IMR-90 (cell line): ENCODE results near the gene CLDN14. TPM values are rescaled to one million over a fixed set of nuclear protein-coding genes. Genes with fewer than 3 reads are reported as not detected.

Experiments used
- ATAC-seq: fragments of 200-7000 bp; cut with Tn5 transposase; 2 replicates; pipeline ENCODE4 v1.9.1; 2020; ENCODE audit warnings: low read depth, mild to moderate bottlenecking, moderate library complexity
- BruUV-seq: library from RNA; stranded (reverse); fragments of 400-500 nt; replicated peaks from 2 replicates; lab custom pipeline; 2021; lab: Mats Ljungman, UMichigan
- CTCF ChIA-PET: fragments of 300-600 bp; formaldehyde crosslinking; extraction: SDS; loops from one replicate; lab custom pipeline; 2021; ENCODE audit warnings: antibody characterized with exemption; lab: Yijun Ruan, JAX
- POLR2A ChIA-PET: fragments of 300-600 bp; sonication (Branson Sonifier 250); formaldehyde crosslinking; loops from one replicate; lab custom pipeline; 2022; ENCODE audit warnings: antibody characterized with exemption; ENCODE audit not compliant: unreplicated experiment; lab: Charles Lee
- DNase-seq: peaks from one replicate; pipeline ENCODE4 v3.0.0; 2013
- H2AFZ ChIP-seq: replicated peaks from 2 replicates; pipeline ENCODE3; 2013; ENCODE audit warnings: low read length, mild to moderate bottlenecking; ENCODE audit not compliant: poor library complexity
- H2AK5ac ChIP-seq: 2 replicates; pipeline ENCODE4 v1.6.1; 2013; ENCODE audit warnings: low read depth, low read length, inconsistent platforms
- H2AK9ac ChIP-seq: replicated peaks from 2 replicates; pipeline ENCODE3; 2013; ENCODE audit warnings: mild to moderate bottlenecking, low read depth, low read length, moderate library complexity; ENCODE audit not compliant: poor library complexity
- H2BK120ac ChIP-seq: 2 replicates; pipeline ENCODE4 v1.6.1; 2013; ENCODE audit warnings: low read depth, low read length, inconsistent platforms
- H2BK15ac ChIP-seq: 3 replicates; pipeline ENCODE4 v1.6.1; 2013; ENCODE audit warnings: low read depth, low read length, inconsistent platforms
- H2BK20ac ChIP-seq: 2 replicates; pipeline ENCODE4 v1.6.1; 2013; ENCODE audit warnings: low read depth, mild to moderate bottlenecking, inconsistent platforms, low read length, moderate library complexity
- H2BK5ac ChIP-seq: 2 replicates; pipeline ENCODE4 v1.6.1; 2013; ENCODE audit warnings: mild to moderate bottlenecking, low read depth, low read length, inconsistent platforms; ENCODE audit not compliant: poor library complexity, severe bottlenecking
- H3K14ac ChIP-seq: replicated peaks from 2 replicates; pipeline ENCODE4 v1.6.1; 2013; ENCODE audit warnings: low read depth, low read length, inconsistent platforms
- H3K18ac ChIP-seq: 2 replicates; pipeline ENCODE4 v1.6.1; 2013; ENCODE audit warnings: low read depth, low read length, control low read depth
- H3K23ac ChIP-seq: 2 replicates; pipeline ENCODE4 v1.6.1; 2013; ENCODE audit warnings: low read depth, low read length, inconsistent platforms
- H3K27ac ChIP-seq: 2 replicates; pipeline ENCODE4 v1.5.1; 2013; ENCODE audit warnings: mild to moderate bottlenecking, control low read depth, low read length; ENCODE audit not compliant: insufficient read depth
- H3K27me3 ChIP-seq: 2 replicates; pipeline ENCODE4 v1.6.1; 2013; ENCODE audit warnings: low read length; ENCODE audit not compliant: control insufficient read depth, insufficient read depth
- H3K36me3 ChIP-seq: 2 replicates; pipeline ENCODE4 v1.6.1; 2013; ENCODE audit warnings: low read length, mixed read lengths; ENCODE audit not compliant: control insufficient read depth, insufficient read depth
- H3K4ac ChIP-seq: 2 replicates; pipeline ENCODE4 v1.6.1; 2013; ENCODE audit warnings: low read depth, low read length, inconsistent platforms
- H3K4me1 ChIP-seq: 2 replicates; pipeline ENCODE4 v1.6.1; 2013; ENCODE audit warnings: low read length, mixed read lengths; ENCODE audit not compliant: control insufficient read depth, insufficient read depth
- H3K4me2 ChIP-seq: 2 replicates; pipeline ENCODE4 v1.6.1; 2013; ENCODE audit warnings: low read depth, mild to moderate bottlenecking, control low read depth, low read length, moderate library complexity
- H3K4me3 ChIP-seq: 2 replicates; pipeline ENCODE4 v1.5.1; 2013; ENCODE audit warnings: low read depth, mild to moderate bottlenecking, control low read depth, low read length, moderate library complexity; ENCODE audit not compliant: insufficient read depth
- H3K56ac ChIP-seq: 2 replicates; pipeline ENCODE4 v1.6.1; 2013; ENCODE audit warnings: low read length, inconsistent platforms; ENCODE audit not compliant: insufficient read depth; ENCODE audit errors: extremely low read depth
- H3K79me1 ChIP-seq, 2 experiments: 2 replicates each; pipeline ENCODE4 v1.6.1; 2013; ENCODE audit warnings: low read length in 2 of 2, inconsistent platforms in 1 of 2, low read depth in 1 of 2
- H3K9ac ChIP-seq: 2 replicates; pipeline ENCODE4 v1.6.1; 2013; ENCODE audit warnings: low read depth, low read length, control low read depth
- H3K9me1 ChIP-seq: 2 replicates; pipeline ENCODE4 v1.6.1; 2013; ENCODE audit warnings: low read length, inconsistent platforms; ENCODE audit not compliant: insufficient read depth
- H3K9me3 ChIP-seq: 2 replicates; pipeline ENCODE4 v1.6.1; 2013; ENCODE audit warnings: low read length; ENCODE audit not compliant: control insufficient read depth, insufficient read depth
- H4K20me1 ChIP-seq: 2 replicates; pipeline ENCODE4 v1.6.1; 2013; ENCODE audit warnings: low read length, inconsistent platforms; ENCODE audit not compliant: insufficient read depth
- H4K5ac ChIP-seq: 2 replicates; pipeline ENCODE4 v1.6.1; 2013; ENCODE audit warnings: mild to moderate bottlenecking, low read depth, low read length, control low read depth
- H4K8ac ChIP-seq, 2 experiments: 2 replicates each; pipeline ENCODE4 v1.6.1; 2013; ENCODE audit warnings: low read depth in 2 of 2, low read length in 2 of 2, control low read depth in 1 of 2, inconsistent platforms in 1 of 2
- H4K91ac ChIP-seq: 2 replicates; pipeline ENCODE4 v1.6.1; 2013; ENCODE audit warnings: low read depth, low read length, inconsistent platforms; ENCODE audit not compliant: insufficient read depth
- BHLHE40 ChIP-seq: fragments of 150-350 bp; IDR thresholded peaks from 2 replicates; pipeline ENCODE4 v1.6.1; 2016; ENCODE audit warnings: mild to moderate bottlenecking, low read depth, low read length
- CEBPB ChIP-seq: IDR thresholded peaks from 2 replicates; pipeline ENCODE4 v1.6.1; 2012; ENCODE audit warnings: low read depth, low read length, improper control_type of control experiment
- CHD1 ChIP-seq: IDR thresholded peaks from 2 replicates; pipeline ENCODE4 v1.6.1; 2012; ENCODE audit warnings: low read depth, low read length, improper control_type of control experiment
- CTCF ChIP-seq: conservative IDR thresholded peaks from 2 replicates; pipeline ENCODE4 v1.5.1; 2012; ENCODE audit warnings: mild to moderate bottlenecking, low read depth, low read length, improper control_type of control experiment
- FOS ChIP-seq: fragments of 150-350 bp; IDR thresholded peaks from 2 replicates; pipeline ENCODE4 v1.6.1; 2016; ENCODE audit warnings: low read depth, low read length
- MAZ ChIP-seq: IDR thresholded peaks from 2 replicates; pipeline ENCODE4 v1.6.1; 2012; ENCODE audit warnings: low read depth, mild to moderate bottlenecking, low read length, improper control_type of control experiment, moderate library complexity, borderline replicate concordance
- MXI1 ChIP-seq: IDR thresholded peaks from 2 replicates; pipeline ENCODE4 v1.6.1; 2012; ENCODE audit warnings: low read depth, mild to moderate bottlenecking, low read length, moderate library complexity, borderline replicate concordance
- NFE2L2 ChIP-seq: fragments of 150-350 bp; IDR thresholded peaks from 2 replicates; pipeline ENCODE4 v1.6.1; 2016; ENCODE audit warnings: low read depth, mild to moderate bottlenecking, low read length
- POLR2A ChIP-seq: IDR thresholded peaks from 2 replicates; pipeline ENCODE4 v1.6.1; 2012; ENCODE audit warnings: mild to moderate bottlenecking, low read depth, low read length
- RAD21 ChIP-seq: IDR thresholded peaks from 2 replicates; pipeline ENCODE4 v1.6.1; 2012; ENCODE audit warnings: low read length, improper control_type of control experiment
- RCOR1 ChIP-seq: IDR thresholded peaks from 2 replicates; pipeline ENCODE4 v1.6.1; 2012; ENCODE audit warnings: mild to moderate bottlenecking, low read length, improper control_type of control experiment; ENCODE audit not compliant: insufficient replicate concordance
- RFX5 ChIP-seq: IDR thresholded peaks from 2 replicates; pipeline ENCODE4 v1.8.0; 2012; ENCODE audit warnings: low read depth, mild to moderate bottlenecking, low read length, moderate library complexity
- SMC3 ChIP-seq: fragments of 150-350 bp; IDR thresholded peaks from 2 replicates; pipeline ENCODE4 v1.6.1; 2016; ENCODE audit warnings: low read depth, mild to moderate bottlenecking, antibody characterized with exemption, low read length, moderate library complexity
- USF2 ChIP-seq: fragments of 150-350 bp; IDR thresholded peaks from 2 replicates; pipeline ENCODE4 v1.6.1; 2017; ENCODE audit warnings: mild to moderate bottlenecking, antibody characterized with exemption, low read length, low read depth
- WGBS, 2 experiments: methylation state at CpG; one replicate each; pipeline versions ENCODE4 v1.1.5 to v1.1.7; 2013; ENCODE audit warnings: missing lambda C conversion rate in 2 of 2; ENCODE audit not compliant: insufficient read length in 1 of 2; ENCODE audit errors: extremely low coverage in 2 of 2; 5-methylcytosine and 5-hydroxymethylcytosine counted together
- dilution Hi-C: fragments of 300-500 bp; cut with HindIII; formaldehyde crosslinking; loops from one replicate; pipeline ENCODE4 v1.14.3; 2018; ENCODE audit warnings: low sequenced_read_pairs; ENCODE audit not compliant: unreplicated experiment
- in situ Hi-C: fragments of 300-500 bp; cut with MboI; formaldehyde crosslinking; loops from 3 replicates; pipeline ENCODE4 v1.14.3; 2019; ENCODE audit warnings: low sequenced_read_pairs, inconsistent platforms, mixed read lengths
- intact Hi-C: fragments of 100-400 bp; cut with micrococcal nuclease; formaldehyde crosslinking; loops from 2 replicates; pipeline ENCODE4 v1.10.0; 2022
- polyA plus RNA-seq, 3 experiments: library from polyadenylated mRNA; depleted of rRNA; stranded (reverse); fragments of >200 nt; gene quantifications; 2 replicates each; pipeline ENCODE4 v1.2.3, GENCODE V29; 2012; ENCODE audit warnings: low replicate concordance in 1 of 3
- total RNA-seq: library from RNA; depleted of rRNA; stranded (reverse); fragments of >200 nt; gene quantifications from 2 replicates; pipeline ENCODE4 v1.2.3, GENCODE V29; 2012
- TF ChIP-seq, protein P1 (sequence below): fragments of 150-350 bp; IDR thresholded peaks from 2 replicates; pipeline ENCODE4 v1.6.1; 2016; ENCODE audit warnings: low read depth, mild to moderate bottlenecking, low read length, moderate library complexity, borderline replicate concordance

CLDN14 gene
- total and polyA plus RNA-seq, 2 of the 4 experiments (the other 2 are of a cell fraction): not detected

- H3K9me3 ChIP-seq: no peaks in the 10 kb centered on the region
- intact Hi-C loops (no loop called here), dilution Hi-C loops (no loop called here), in situ Hi-C loops (no loop called here)
- no peak overlapping the region for H3K56ac ChIP-seq
- CTCF ChIA-PET: no interaction called here
- peaks cover 17% of the 10 kb centered on the region for H3K4me1 ChIP-seq
- H4K8ac ChIP-seq: no peak overlapping the region
- no CpG with 5 or more reads among the region's 7 CpGs for WGBS, 2 experiments
- BruUV-seq: no TSS peak
- POLR2A ChIA-PET: interaction anchor here (0.7 kb wide), 1 partner anchor 1397 kb away, joined by 3 read pairs; no protein-coding TSS in a partner anchor
- no peak overlapping the region for H3K27ac ChIP-seq
- no peak overlapping the region for H2BK120ac ChIP-seq
- no peak overlapping the region for H4K5ac ChIP-seq
- no peaks in the 10 kb centered on the region for H3K36me3 ChIP-seq
- no peak overlapping the region for H3K14ac ChIP-seq
- H4K20me1 ChIP-seq: no peaks in the 10 kb centered on the region
- H2BK5ac ChIP-seq: no peak overlapping the region
- H2AK5ac ChIP-seq: no peak overlapping the region
- no peak for ATAC-seq
- H3K4me3 ChIP-seq: no peak overlapping the region
- H2BK20ac ChIP-seq: no peak overlapping the region
- no peak for DNase-seq
- no peak overlapping the region for H3K23ac ChIP-seq
- H2AK9ac ChIP-seq: no peak overlapping the region
- H3K9ac ChIP-seq: no peak overlapping the region
- no peak overlapping the region for H3K4me2 ChIP-seq
- TF ChIP-seq SMC3 (no peak), USF2 (no peak), CHD1 (no peak), MXI1 (no peak), CTCF (no peak), MAZ (no peak), RAD21 (no peak), FOS (no peak), BHLHE40 (no peak), RCOR1 (no peak), RFX5 (no peak), NFE2L2 (no peak), POLR2A (no peak), CEBPB (no peak)
- TF ChIP-seq, protein P1, sequence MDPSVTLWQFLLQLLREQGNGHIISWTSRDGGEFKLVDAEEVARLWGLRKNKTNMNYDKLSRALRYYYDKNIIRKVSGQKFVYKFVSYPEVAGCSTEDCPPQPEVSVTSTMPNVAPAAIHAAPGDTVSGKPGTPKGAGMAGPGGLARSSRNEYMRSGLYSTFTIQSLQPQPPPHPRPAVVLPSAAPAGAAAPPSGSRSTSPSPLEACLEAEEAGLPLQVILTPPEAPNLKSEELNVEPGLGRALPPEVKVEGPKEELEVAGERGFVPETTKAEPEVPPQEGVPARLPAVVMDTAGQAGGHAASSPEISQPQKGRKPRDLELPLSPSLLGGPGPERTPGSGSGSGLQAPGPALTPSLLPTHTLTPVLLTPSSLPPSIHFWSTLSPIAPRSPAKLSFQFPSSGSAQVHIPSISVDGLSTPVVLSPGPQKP: no peak
- H3K79me1 ChIP-seq: peaks cover 3 to 8% of the 10 kb centered on the region in 2 experiments
- no peak overlapping the region for H2BK15ac ChIP-seq
- peaks cover 12% of the 10 kb centered on the region for H3K9me1 ChIP-seq
- no peak overlapping the region for H4K91ac ChIP-seq
- H3K4ac ChIP-seq: peak overlapping the region; percentile 5
- no peak overlapping the region for H3K18ac ChIP-seq
- H2AFZ ChIP-seq: no peak overlapping the region
- H3K27me3 ChIP-seq: no peaks in the 10 kb centered on the region
Measured at GRCh38 chr21:36433059-36433709, 46.7 kb downstream of the CLDN14 start.
